Stimulated activated memory B cell treated with anti-CD40 and anti-IgM and Interleukin-4, amounts not matched to agents 10 μg/mL and 1 μg/mL and 100 μg/mL, for 72 hours (primary cell): Measurements from ENCODE around the gene SERPINF2.

Source experiments
- ATAC-seq: fragments of 150-1000 bp; cut with Tn5 transposase; 2 replicates; pipeline ENCODE4 v1.10.0; 2021
- H3K27ac Mint-ChIP-seq: one replicate; pipeline ENCODE4 v1.8.0; 2022; ENCODE audit warnings: mild to moderate bottlenecking, mixed read lengths
- H3K27me3 Mint-ChIP-seq: one replicate; pipeline ENCODE4 v1.8.0; 2022; ENCODE audit warnings: mixed read lengths
- H3K36me3 Mint-ChIP-seq: one replicate; pipeline ENCODE4 v1.8.0; 2022; ENCODE audit warnings: mixed read lengths
- H3K4me1 Mint-ChIP-seq: one replicate; pipeline ENCODE4 v1.8.0; 2022; ENCODE audit warnings: mixed read lengths
- H3K4me3 Mint-ChIP-seq: one replicate; pipeline ENCODE4 v1.8.0; 2022; ENCODE audit warnings: mild to moderate bottlenecking, moderate library complexity, mixed read lengths
- H3K9me3 Mint-ChIP-seq: one replicate; pipeline ENCODE4 v1.8.0; 2022; ENCODE audit warnings: mixed read lengths

The SERPINF2 gene

DNA sequence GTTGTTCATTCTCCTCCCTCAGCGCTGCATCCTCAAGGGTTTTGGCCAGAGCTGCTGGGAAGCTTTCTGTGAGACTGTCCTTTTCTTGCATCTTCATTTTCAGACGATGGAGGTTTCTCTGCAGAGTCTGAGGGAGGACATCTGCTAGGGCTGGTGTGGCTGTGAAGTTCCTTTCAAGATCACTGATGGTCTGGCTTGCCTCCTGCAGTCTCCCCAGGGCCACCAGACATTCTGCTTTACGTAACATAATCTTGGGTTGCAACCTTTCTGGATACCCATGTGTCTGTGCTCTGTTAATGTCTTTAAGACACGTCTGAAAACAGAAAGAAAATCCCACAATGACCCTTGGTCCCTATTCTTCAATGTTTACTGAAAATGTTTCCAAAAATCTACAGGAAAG lies 58.0 kb downstream of the SERPINF2 start:
- ATAC-seq: no peak
- peaks cover 9% of the 10 kb centered on the region for H3K4me1 Mint-ChIP-seq
- no peak overlapping the region for H3K4me3 Mint-ChIP-seq
- H3K9me3 Mint-ChIP-seq: no peaks in the 10 kb centered on the region
- peaks cover 38% of the 10 kb centered on the region for H3K36me3 Mint-ChIP-seq
- H3K27ac Mint-ChIP-seq: no peak overlapping the region
- H3K27me3 Mint-ChIP-seq: no peaks in the 10 kb centered on the region

- no peak for ATAC-seq
- H3K4me3 Mint-ChIP-seq: no peak overlapping the region
- H3K27ac Mint-ChIP-seq: no peak overlapping the region
- peaks cover 31% of the 10 kb centered on the region for H3K36me3 Mint-ChIP-seq
- no peaks in the 10 kb centered on the region for H3K27me3 Mint-ChIP-seq
- H3K9me3 Mint-ChIP-seq: no peaks in the 10 kb centered on the region
- H3K4me1 Mint-ChIP-seq: peaks cover under 1% of the 10 kb centered on the region
Measured at GRCh38 chr17:1802429-1802828, 59.8 kb downstream of the SERPINF2 start.

- Mint-ChIP-seq H3K9me3 (no peaks in the 10 kb centered on the region), H3K36me3 (peaks cover 35% of the 10 kb centered on the region), H3K27me3 (no peaks in the 10 kb centered on the region), H3K4me3 (no peak overlapping the region), H3K27ac (no peak overlapping the region), H3K4me1 (no peaks in the 10 kb centered on the region)
- ATAC-seq: no peak
Measured at GRCh38 chr17:1803280-1803679, 60.6 kb downstream of the SERPINF2 start.
